GM13977 (cell line): Measurements from ENCODE around the gene MEPE.
"Not testable (repeated sequence)": the region's sequence is repeated elsewhere in the genome, so short reads cannot be mapped to it uniquely, and the experiment has no call there.

Source experiments
- DNase-seq: peaks from one replicate; pipeline ENCODE4 v3.0.0; 2012; ENCODE audit warnings: low spot score
- CTCF ChIP-seq: IDR thresholded peaks from 2 replicates; pipeline ENCODE4 v1.5.1; 2012; ENCODE audit warnings: mild to moderate bottlenecking, control low read depth; ENCODE audit not compliant: insufficient read depth; ENCODE audit errors: extremely low read depth, missing control alignments
- in situ Hi-C: fragments of 300-500 bp; cut with MboI; formaldehyde crosslinking; loops from one replicate; pipeline ENCODE4 v1.12.0; 2022; ENCODE audit warnings: low sequenced_read_pairs, low pct_unique_long_range_greater_than_20kb, mixed read lengths, inconsistent platforms; ENCODE audit not compliant: unreplicated experiment

MEPE gene

GRCh38 chr4:87882321-87882720 lies 49.6 kb downstream of the MEPE start:
- DNase-seq, result no peak
- no peak for TF ChIP-seq CTCF
- in situ Hi-C loops, result no loop called here

GRCh38 chr4:87882861-87883260 lies 50.1 kb downstream of the MEPE start:
- TF ChIP-seq CTCF, result no peak
- no peak for DNase-seq
- in situ Hi-C loops, result no loop called here

GRCh38 chr4:87884976-87885549 lies 52.3 kb downstream of the MEPE start:
- DNase-seq, result no peak
- in situ Hi-C loops, result no loop called here
- no peak for TF ChIP-seq CTCF

GRCh38 chr4:87886083-87886482 lies 53.3 kb downstream of the MEPE start:
- in situ Hi-C loops, result no loop called here
- no peak for DNase-seq
- no peak for TF ChIP-seq CTCF

- in situ Hi-C loops, DNase-seq: not testable (repeated sequence)
Measured at GRCh38 chr4:87890753-87891152, 58.0 kb downstream of the MEPE start.

GRCh38 chr4:87895964-87896621 lies 63.3 kb downstream of the MEPE start:
- in situ Hi-C loops, result no loop called here
- TF ChIP-seq CTCF, result no peak
- DNase-seq, result no peak
